ENCODE results near the gene THPO.

DNA sequence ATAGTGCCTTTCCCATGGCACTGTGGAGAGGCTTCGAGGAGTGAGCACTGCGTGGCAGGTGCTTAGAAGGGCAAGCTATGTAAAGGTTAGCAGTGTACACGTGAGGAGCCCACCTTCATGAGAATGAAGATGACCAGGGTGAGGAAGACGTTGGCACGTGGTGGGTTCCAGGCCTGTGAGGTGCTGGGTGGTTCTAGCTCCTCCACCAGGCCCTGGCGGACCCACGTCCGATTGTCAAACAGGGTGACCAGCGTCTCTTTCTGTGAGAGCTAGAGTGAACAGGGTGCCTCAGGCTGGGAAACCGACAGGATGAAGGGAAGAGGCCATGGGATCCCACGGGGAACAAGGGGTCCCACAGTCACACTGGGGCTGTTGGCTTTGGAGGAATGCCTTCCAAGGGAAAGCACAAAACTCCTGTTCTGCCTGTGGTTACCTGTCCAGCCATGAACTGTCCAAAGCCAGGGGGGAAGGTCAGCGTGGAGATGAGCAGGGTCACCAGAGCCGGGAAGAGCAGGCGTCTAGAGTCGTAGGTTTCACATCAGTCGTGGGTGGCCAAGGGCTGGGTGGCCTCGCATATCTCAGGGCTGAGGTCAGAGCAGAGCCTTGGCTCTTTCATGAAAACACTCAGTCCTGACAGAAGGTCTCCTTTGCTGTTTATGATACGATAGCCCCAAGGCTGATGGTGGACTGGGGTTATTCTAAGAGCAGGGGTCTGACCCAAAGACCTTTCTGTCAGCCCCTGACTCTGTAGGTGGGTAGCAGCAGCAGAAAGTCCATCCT is 22.6 kb downstream of the THPO start:
- TF ChIP-seq, protein P1, sequence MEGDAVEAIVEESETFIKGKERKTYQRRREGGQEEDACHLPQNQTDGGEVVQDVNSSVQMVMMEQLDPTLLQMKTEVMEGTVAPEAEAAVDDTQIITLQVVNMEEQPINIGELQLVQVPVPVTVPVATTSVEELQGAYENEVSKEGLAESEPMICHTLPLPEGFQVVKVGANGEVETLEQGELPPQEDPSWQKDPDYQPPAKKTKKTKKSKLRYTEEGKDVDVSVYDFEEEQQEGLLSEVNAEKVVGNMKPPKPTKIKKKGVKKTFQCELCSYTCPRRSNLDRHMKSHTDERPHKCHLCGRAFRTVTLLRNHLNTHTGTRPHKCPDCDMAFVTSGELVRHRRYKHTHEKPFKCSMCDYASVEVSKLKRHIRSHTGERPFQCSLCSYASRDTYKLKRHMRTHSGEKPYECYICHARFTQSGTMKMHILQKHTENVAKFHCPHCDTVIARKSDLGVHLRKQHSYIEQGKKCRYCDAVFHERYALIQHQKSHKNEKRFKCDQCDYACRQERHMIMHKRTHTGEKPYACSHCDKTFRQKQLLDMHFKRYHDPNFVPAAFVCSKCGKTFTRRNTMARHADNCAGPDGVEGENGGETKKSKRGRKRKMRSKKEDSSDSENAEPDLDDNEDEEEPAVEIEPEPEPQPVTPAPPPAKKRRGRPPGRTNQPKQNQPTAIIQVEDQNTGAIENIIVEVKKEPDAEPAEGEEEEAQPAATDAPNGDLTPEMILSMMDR (IDR thresholded peaks at IDR 0.05) = no peak
- no peak for TF ChIP-seq EZH2phosphoT487 (IDR thresholded peaks at IDR 0.05)

Data from neural progenitor cell (in vitro differentiated cells).